Osteoblast (primary cell): Measurements from ENCODE around the gene RBM17. TPM values are rescaled to one million over a fixed set of nuclear protein-coding genes. Genes with fewer than 3 reads are reported as not detected.

Experiments
- DNase-seq: peaks from one replicate; pipeline ENCODE4 v3.0.0; 2011; ENCODE audit warnings: low spot score, mixed read lengths; ENCODE audit not compliant: insufficient read length; ENCODE audit errors: missing footprints
- H2AFZ ChIP-seq: 2 replicates; pipeline ENCODE4 v1.6.0; 2011; ENCODE audit warnings: mild to moderate bottlenecking, low read length
- H3K27ac ChIP-seq: 2 replicates; pipeline ENCODE4 v1.5.1; 2011; ENCODE audit warnings: mild to moderate bottlenecking, low read depth, low read length, moderate library complexity
- H3K27me3 ChIP-seq: 2 replicates; pipeline ENCODE4 v1.6.0; 2012; ENCODE audit warnings: mild to moderate bottlenecking, control low read depth, inconsistent platforms, low read length, moderate library complexity; ENCODE audit not compliant: insufficient read depth
- H3K36me3 ChIP-seq: 2 replicates; pipeline ENCODE4 v1.5.1; 2011; ENCODE audit warnings: mild to moderate bottlenecking, low read length, control low read depth, moderate library complexity; ENCODE audit not compliant: insufficient read depth
- H3K4me1 ChIP-seq: 2 replicates; pipeline ENCODE4 v1.5.1; 2011; ENCODE audit warnings: mild to moderate bottlenecking, low read length, control low read depth, moderate library complexity; ENCODE audit not compliant: insufficient read depth
- H3K4me2 ChIP-seq: 2 replicates; pipeline ENCODE4 v1.6.0; 2011; ENCODE audit warnings: mild to moderate bottlenecking, low read length; ENCODE audit not compliant: insufficient read depth
- H3K4me3 ChIP-seq: fragments of 200-600 bp; sonication (generic); 3 replicates; pipeline ENCODE4 v1.5.1; 2012; ENCODE audit warnings: mild to moderate bottlenecking, low read length, inconsistent platforms; ENCODE audit not compliant: insufficient read depth
- H3K79me2 ChIP-seq: 2 replicates; pipeline ENCODE4 v1.6.0; 2012; ENCODE audit warnings: mild to moderate bottlenecking, low read length, control low read depth, inconsistent platforms; ENCODE audit not compliant: insufficient read depth
- H3K9me3 ChIP-seq: 2 replicates; pipeline ENCODE4 v1.5.1; 2011; ENCODE audit warnings: low read depth, low read length, control low read depth
- H4K20me1 ChIP-seq: 2 replicates; pipeline ENCODE4 v1.6.0; 2012; ENCODE audit warnings: mild to moderate bottlenecking, low read length, control low read depth; ENCODE audit not compliant: insufficient read depth
- CTCF ChIP-seq: IDR thresholded peaks from 2 replicates; pipeline ENCODE4 v1.5.1; 2011; ENCODE audit warnings: mild to moderate bottlenecking, low read depth, low read length, moderate library complexity; ENCODE audit errors: extremely low read depth
- total RNA-seq: library from RNA; depleted of rRNA; stranded (reverse); fragments of >200 nt; gene quantifications from 2 replicates; pipeline ENCODE4 v1.2.3, GENCODE V29; 2012

The RBM17 gene
- total RNA-seq, 1 donor = 29.3 TPM

GRCh38 chr10:6044060-6044459, 44.8 kb upstream of the RBM17 start:
- peaks cover 30% of the 10 kb centered on the region for H3K27me3 ChIP-seq
- H3K9me3 ChIP-seq = no peaks in the 10 kb centered on the region
- no peak for TF ChIP-seq CTCF

GRCh38 chr10:6044751-6045313, 44.0 kb upstream of the RBM17 start:
- DNase-seq = no peak
- Histone ChIP-seq H2AFZ (no peak overlapping the region), H4K20me1 (no peaks in the 10 kb centered on the region), H3K9me3 (no peaks in the 10 kb centered on the region), H3K27ac (no peak overlapping the region), H3K4me2 (no peak overlapping the region), H3K79me2 (no peaks in the 10 kb centered on the region), H3K36me3 (no peaks in the 10 kb centered on the region), H3K4me3 (no peak overlapping the region), H3K27me3 (peaks cover 25% of the 10 kb centered on the region), H3K4me1 (no peaks in the 10 kb centered on the region)
- no peak for TF ChIP-seq CTCF

More at GRCh38 chr10:6044060-6044459, 44.8 kb upstream of the RBM17 start:
- H3K27ac ChIP-seq = no peak overlapping the region
- H4K20me1 ChIP-seq = no peaks in the 10 kb centered on the region
- DNase-seq = no peak
- no peak overlapping the region for H2AFZ ChIP-seq
- no peak overlapping the region for H3K4me2 ChIP-seq
- no peaks in the 10 kb centered on the region for H3K36me3 ChIP-seq
- H3K79me2 ChIP-seq = no peaks in the 10 kb centered on the region
- H3K4me1 ChIP-seq = no peaks in the 10 kb centered on the region
- no peak overlapping the region for H3K4me3 ChIP-seq

- Histone ChIP-seq H3K4me3 (no peak overlapping the region), H3K4me2 (no peak overlapping the region), H4K20me1 (no peaks in the 10 kb centered on the region), H3K79me2 (no peaks in the 10 kb centered on the region), H3K9me3 (no peaks in the 10 kb centered on the region), H3K27me3 (peaks cover 23% of the 10 kb centered on the region), H3K4me1 (peaks cover under 1% of the 10 kb centered on the region), H3K27ac (no peak overlapping the region), H2AFZ (no peak overlapping the region), H3K36me3 (no peaks in the 10 kb centered on the region)
- TF ChIP-seq CTCF = no peak
- no peak for DNase-seq
These were observed 43.5 kb upstream of the RBM17 start for GRCh38 chr10:6045314-6045848.

GRCh38 chr10:6045878-6046772, 42.7 kb upstream of the RBM17 start:
- H3K27ac ChIP-seq = no peak overlapping the region

More at GRCh38 chr10:6045878-6046772, 42.7 kb upstream of the RBM17 start:
- Histone ChIP-seq H3K4me2 (no peak overlapping the region), H3K4me3 (no peak overlapping the region), H3K4me1 (peaks cover 5% of the 10 kb centered on the region), H3K9me3 (no peaks in the 10 kb centered on the region), H3K79me2 (no peaks in the 10 kb centered on the region), H2AFZ (no peak overlapping the region), H4K20me1 (no peaks in the 10 kb centered on the region), H3K36me3 (no peaks in the 10 kb centered on the region), H3K27me3 (peaks cover 23% of the 10 kb centered on the region)
- no peak for DNase-seq
- no peak for TF ChIP-seq CTCF
